T47D (cell line): ENCODE results near the gene NPL.

ENCODE experiments used
- DNase-seq, 2 experiments: peaks; one replicate each; pipeline versions ENCODE4 v3.0.0 to v3.0.0-alpha.2; 2011 to 2012; ENCODE audit warnings: low read depth in 1 of 2, low spot score in 1 of 2
- JUND ChIP-seq: IDR thresholded peaks from 2 replicates; pipeline ENCODE4 v1.6.1; 2012; ENCODE audit warnings: low read depth
- in situ Hi-C: cut with HindIII; loops from 2 replicates; pipeline ENCODE4 v1.10.0; 2016; ENCODE audit warnings: low sequenced_read_pairs, low pct_unique_long_range_greater_than_20kb

Gene NPL

GRCh38 chr1:182862827-182863226 is 73.3 kb downstream of the NPL start:
- no peak for DNase-seq
- in situ Hi-C loops = no loop called here
- no peak for TF ChIP-seq JUND

- DNase-seq = no peak
- TF ChIP-seq JUND = no peak
- in situ Hi-C loops = no loop called here
Observed at GRCh38 chr1:182863940-182864339, 74.4 kb downstream of the NPL start.

- no peak for TF ChIP-seq JUND
- no peak for DNase-seq
- in situ Hi-C loops = no loop called here
Observed at GRCh38 chr1:182867861-182868260, 78.3 kb downstream of the NPL start.

GRCh38 chr1:182869241-182869666 is 79.7 kb downstream of the NPL start:
- DNase-seq = peak in 1 of 2 experiments; percentile 25
- TF ChIP-seq JUND = no peak
- in situ Hi-C loops = no loop called here

GRCh38 chr1:182872881-182873280 is 83.3 kb downstream of the NPL start:
- in situ Hi-C loops = no loop called here
- no peak for DNase-seq
- TF ChIP-seq JUND = no peak

GRCh38 chr1:182875889-182876288 is 86.3 kb downstream of the NPL start:
- no peak for DNase-seq
- no peak for TF ChIP-seq JUND
- in situ Hi-C loops = no loop called here

- in situ Hi-C loops = no loop called here
- no peak for DNase-seq
- TF ChIP-seq JUND = no peak
Observed at GRCh38 chr1:182877331-182877730, 87.8 kb downstream of the NPL start.

- no peak for DNase-seq
- in situ Hi-C loops = no loop called here
- no peak for TF ChIP-seq JUND
Observed at GRCh38 chr1:182877842-182878241, 88.3 kb downstream of the NPL start.
